Keratinocyte (primary cell): ENCODE data around the gene SEPTIN1.
"Not testable (repeated sequence)": the region's sequence is repeated elsewhere in the genome, so short reads cannot be mapped to it uniquely, and the experiment has no call there.

Source experiments
- EZH2 ChIP-seq: IDR thresholded peaks from one replicate; pipeline ENCODE4 v1.6.1; 2012; ENCODE audit warnings: inconsistent platforms, mild to moderate bottlenecking, low read length, moderate library complexity
- TF ChIP-seq, protein P1 (sequence below), 3 experiments: IDR thresholded peaks in 1 of 3; conservative IDR thresholded peaks in 1 of 3; optimal IDR thresholded peaks in 1 of 3; 2 replicates in 2 of 3; 3 replicates in 1 of 3; pipeline versions ENCODE3 to v1.5.1; 2011; ENCODE audit warnings: low read length in 3 of 3, mild to moderate bottlenecking in 3 of 3, moderate library complexity in 2 of 3, control low read depth in 1 of 3, inconsistent platforms in 1 of 3; ENCODE audit not compliant: insufficient read depth in 2 of 3; ENCODE audit errors: extremely low read depth in 1 of 3

DNA sequence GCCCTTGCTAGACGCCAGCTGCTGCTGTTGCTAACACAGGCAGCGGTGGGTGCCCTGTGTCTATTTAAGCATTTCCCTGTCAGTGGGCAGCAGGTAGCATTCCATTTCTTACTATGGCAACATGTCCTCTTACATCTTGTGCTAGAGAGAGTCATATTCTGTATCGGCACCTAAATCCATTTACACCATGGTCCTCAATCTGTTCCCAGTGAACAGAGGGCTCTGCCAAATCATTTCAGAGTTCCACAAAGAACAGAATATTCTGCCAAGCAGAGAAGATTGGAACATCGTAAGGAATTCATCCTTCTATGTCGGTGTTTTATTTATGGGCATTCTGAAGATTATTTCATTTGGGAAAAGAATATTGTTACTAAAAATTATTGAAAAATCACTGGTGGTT, 43.6 kb downstream of the SEPTIN1 start:
- TF ChIP-seq, protein P1, sequence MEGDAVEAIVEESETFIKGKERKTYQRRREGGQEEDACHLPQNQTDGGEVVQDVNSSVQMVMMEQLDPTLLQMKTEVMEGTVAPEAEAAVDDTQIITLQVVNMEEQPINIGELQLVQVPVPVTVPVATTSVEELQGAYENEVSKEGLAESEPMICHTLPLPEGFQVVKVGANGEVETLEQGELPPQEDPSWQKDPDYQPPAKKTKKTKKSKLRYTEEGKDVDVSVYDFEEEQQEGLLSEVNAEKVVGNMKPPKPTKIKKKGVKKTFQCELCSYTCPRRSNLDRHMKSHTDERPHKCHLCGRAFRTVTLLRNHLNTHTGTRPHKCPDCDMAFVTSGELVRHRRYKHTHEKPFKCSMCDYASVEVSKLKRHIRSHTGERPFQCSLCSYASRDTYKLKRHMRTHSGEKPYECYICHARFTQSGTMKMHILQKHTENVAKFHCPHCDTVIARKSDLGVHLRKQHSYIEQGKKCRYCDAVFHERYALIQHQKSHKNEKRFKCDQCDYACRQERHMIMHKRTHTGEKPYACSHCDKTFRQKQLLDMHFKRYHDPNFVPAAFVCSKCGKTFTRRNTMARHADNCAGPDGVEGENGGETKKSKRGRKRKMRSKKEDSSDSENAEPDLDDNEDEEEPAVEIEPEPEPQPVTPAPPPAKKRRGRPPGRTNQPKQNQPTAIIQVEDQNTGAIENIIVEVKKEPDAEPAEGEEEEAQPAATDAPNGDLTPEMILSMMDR (optimal IDR thresholded peaks at IDR 0.05 in 1 of 3, IDR thresholded peaks at IDR 0.05 in 1 of 3, conservative IDR thresholded peaks at IDR 0.05 in 1 of 3; ENCODE audit: extremely low read depth in 1 of 3, insufficient read depth in 2 of 3, low read length in 3 of 3), result not testable (repeated sequence)
- TF ChIP-seq EZH2, result not testable (repeated sequence)
